ENCODE data around the gene GDF11.

Gene GDF11

GRCh38 chr12:55795950-55796349 lies 53.0 kb downstream of the GDF11 start:
- DNase-seq (ENCODE audit: low read depth), result no peak

DNA sequence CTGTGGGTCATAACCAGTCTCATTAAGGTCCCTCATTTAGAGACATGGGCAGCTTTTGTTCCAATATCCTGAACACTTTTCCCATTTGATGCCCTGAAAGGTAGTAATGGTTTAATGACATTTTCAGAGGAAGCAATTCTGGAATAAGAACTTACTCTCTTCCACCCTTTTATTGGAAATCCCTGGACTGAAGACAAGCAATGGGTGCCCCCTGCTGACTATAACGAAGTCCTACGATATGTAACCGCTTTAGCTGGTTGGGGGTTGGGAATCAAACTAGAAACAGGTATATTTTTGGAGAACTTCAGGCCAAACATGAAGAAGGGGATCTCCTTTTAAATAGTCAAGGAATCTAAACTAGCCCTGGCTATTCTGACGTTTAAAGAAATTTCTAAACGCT lies 54.1 kb downstream of the GDF11 start:
- DNase-seq (ENCODE audit: low read depth), result no peak

GRCh38 chr12:55797550-55797949 lies 54.6 kb downstream of the GDF11 start:
- no peak for DNase-seq (ENCODE audit: low read depth)
